OCI-LY3 (cell line): Measurements from ENCODE around the gene GGTA1.

ENCODE experiments used
- H2AFZ ChIP-seq: fragments of 200-600, 300-600 bp; shearing (Covaris generic); 2 replicates; pipeline ENCODE4 v1.6.0; 2014; ENCODE audit warnings: antibody characterized with exemption, low read depth, low read length
- H3K27ac ChIP-seq: fragments of 200-600, 300-600 bp; sonication (generic); 2 replicates; pipeline ENCODE4 v1.5.1; 2014; ENCODE audit warnings: mild to moderate bottlenecking, low read length, moderate library complexity, mixed read lengths
- H3K27me3 ChIP-seq: fragments of 200-600, 300-600 bp; sonication (generic); 2 replicates; pipeline ENCODE4 v1.6.1; 2014; ENCODE audit warnings: low read depth, low read length, mixed read lengths
- H3K36me3 ChIP-seq: fragments of 200-600, 300-600 bp; sonication (generic); replicated peaks from 2 replicates; pipeline ENCODE3; 2014; ENCODE audit warnings: low read depth, low read length, mixed read lengths
- H3K4me1 ChIP-seq: fragments of 300-600, 200-600 bp; sonication (generic); 2 replicates; pipeline ENCODE4 v1.6.1; 2014; ENCODE audit warnings: low read length, mixed read lengths
- H3K4me2 ChIP-seq: fragments of 200-600, 300-600 bp; sonication (generic); 2 replicates; pipeline ENCODE4 v1.6.1; 2014; ENCODE audit warnings: low read length, mixed read lengths
- H3K4me3 ChIP-seq: fragments of 300-600, 200-600 bp; sonication (generic); 2 replicates; pipeline ENCODE4 v1.5.1; 2014; ENCODE audit warnings: antibody characterized with exemption, mild to moderate bottlenecking, low read length, moderate library complexity
- H3K79me2 ChIP-seq: fragments of 300-600, 200-600 bp; shearing (Covaris generic); 2 replicates; pipeline ENCODE4 v1.6.1; 2014; ENCODE audit warnings: mild to moderate bottlenecking, low read length, mixed read lengths
- H3K9ac ChIP-seq: fragments of 300-600, 200-600 bp; shearing (Covaris generic); 2 replicates; pipeline ENCODE4 v1.6.0; 2014; ENCODE audit warnings: mild to moderate bottlenecking, low read length, moderate library complexity
- H3K9me3 ChIP-seq: fragments of 200-600, 300-600 bp; shearing (Covaris generic); 2 replicates; pipeline ENCODE4 v1.6.1; 2014; ENCODE audit warnings: low read length, mixed read lengths; ENCODE audit not compliant: insufficient read depth
- H4K20me1 ChIP-seq: fragments of 200-600, 300-600 bp; sonication (generic); 2 replicates; pipeline ENCODE4 v1.6.1; 2016; ENCODE audit warnings: low read length, mixed read lengths; ENCODE audit not compliant: insufficient read depth
- EZH2phosphoT487 ChIP-seq: fragments of 200-600 bp; shearing (Covaris generic); IDR thresholded peaks from 2 replicates; pipeline ENCODE4 v1.6.1; 2018; ENCODE audit warnings: antibody characterized with exemption, mixed run types, low read depth
- TF ChIP-seq, protein P1 (sequence below): fragments of 200-600, 300-600 bp; sonication (generic); IDR thresholded peaks from 2 replicates; pipeline ENCODE4 v1.5.1; 2014; ENCODE audit warnings: antibody characterized with exemption, low read length, low read depth

The GGTA1 gene

DNA sequence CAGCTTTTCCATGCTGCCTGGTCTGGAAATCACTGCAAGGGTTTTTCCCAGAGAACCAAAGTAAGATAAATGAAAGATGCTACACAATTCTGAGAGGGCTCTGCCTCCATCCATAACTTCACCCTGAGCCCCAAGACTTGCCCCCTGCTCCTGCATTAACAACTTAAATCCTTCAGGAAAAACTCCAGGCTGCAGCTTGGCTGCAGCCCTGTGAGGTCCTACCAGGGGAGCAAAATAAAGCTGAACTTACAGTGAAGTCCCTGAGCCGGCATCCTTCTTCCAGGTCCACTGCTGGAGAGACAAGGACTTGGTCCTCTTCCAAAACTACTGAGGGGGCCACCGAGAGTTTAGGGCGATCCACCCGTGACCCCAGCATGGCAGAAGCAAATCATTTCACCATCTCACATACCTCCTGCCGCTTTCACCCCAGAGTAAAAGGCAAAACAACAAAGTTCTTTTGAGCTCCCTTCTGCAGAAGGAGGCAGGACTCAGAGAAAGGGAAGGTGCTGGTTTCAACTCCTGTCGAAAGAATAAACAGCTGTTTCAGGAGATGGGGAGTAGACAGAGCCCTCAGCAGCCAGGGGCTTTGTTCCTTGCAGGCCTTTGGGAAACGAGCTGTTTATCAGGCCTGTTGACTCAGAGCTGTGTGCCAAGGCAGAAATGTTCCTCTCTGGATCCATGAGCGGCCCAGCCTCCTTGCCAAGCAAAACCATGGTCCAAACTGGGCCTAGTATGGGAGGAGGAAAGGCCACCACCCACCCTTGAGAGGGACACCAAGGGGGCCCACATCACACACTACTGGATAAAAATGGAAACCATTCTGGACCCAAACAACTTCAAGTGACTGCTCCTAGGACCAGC is 20.6 kb downstream of the GGTA1 start:
- no peak for TF ChIP-seq EZH2phosphoT487
- TF ChIP-seq, protein P1, sequence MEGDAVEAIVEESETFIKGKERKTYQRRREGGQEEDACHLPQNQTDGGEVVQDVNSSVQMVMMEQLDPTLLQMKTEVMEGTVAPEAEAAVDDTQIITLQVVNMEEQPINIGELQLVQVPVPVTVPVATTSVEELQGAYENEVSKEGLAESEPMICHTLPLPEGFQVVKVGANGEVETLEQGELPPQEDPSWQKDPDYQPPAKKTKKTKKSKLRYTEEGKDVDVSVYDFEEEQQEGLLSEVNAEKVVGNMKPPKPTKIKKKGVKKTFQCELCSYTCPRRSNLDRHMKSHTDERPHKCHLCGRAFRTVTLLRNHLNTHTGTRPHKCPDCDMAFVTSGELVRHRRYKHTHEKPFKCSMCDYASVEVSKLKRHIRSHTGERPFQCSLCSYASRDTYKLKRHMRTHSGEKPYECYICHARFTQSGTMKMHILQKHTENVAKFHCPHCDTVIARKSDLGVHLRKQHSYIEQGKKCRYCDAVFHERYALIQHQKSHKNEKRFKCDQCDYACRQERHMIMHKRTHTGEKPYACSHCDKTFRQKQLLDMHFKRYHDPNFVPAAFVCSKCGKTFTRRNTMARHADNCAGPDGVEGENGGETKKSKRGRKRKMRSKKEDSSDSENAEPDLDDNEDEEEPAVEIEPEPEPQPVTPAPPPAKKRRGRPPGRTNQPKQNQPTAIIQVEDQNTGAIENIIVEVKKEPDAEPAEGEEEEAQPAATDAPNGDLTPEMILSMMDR = no peak
- no peaks in the 10 kb centered on the region for H3K36me3 ChIP-seq
- no peaks in the 10 kb centered on the region for H4K20me1 ChIP-seq
- no peak overlapping the region for H3K27ac ChIP-seq
- no peak overlapping the region for H3K4me2 ChIP-seq
- H3K4me3 ChIP-seq = no peak overlapping the region
- H2AFZ ChIP-seq = no peak overlapping the region
- peaks cover 12% of the 10 kb centered on the region for H3K27me3 ChIP-seq
- no peaks in the 10 kb centered on the region for H3K4me1 ChIP-seq
- no peaks in the 10 kb centered on the region for H3K79me2 ChIP-seq
- H3K9ac ChIP-seq = no peak overlapping the region
- H3K9me3 ChIP-seq = no peaks in the 10 kb centered on the region

DNA sequence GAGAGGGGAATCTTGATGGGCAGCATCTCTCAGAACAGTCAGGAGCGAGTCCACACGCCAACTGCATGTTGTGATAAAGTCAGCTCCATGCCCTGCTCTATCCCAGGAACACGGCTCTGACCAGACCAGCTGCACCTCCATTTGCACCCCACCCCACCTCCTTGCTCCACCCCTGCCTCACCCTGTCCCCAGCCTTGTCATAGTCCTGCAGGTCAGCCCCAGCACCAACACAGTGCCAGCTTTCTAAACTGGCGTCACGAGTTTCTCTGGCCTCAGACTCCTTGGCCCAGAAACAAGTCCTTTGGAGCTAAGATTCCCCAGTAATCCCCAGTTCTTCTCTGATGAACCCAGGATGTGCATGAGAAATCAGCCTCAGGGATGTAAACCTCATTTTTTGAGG is 23.5 kb downstream of the GGTA1 start:
- H3K9me3 ChIP-seq = no peaks in the 10 kb centered on the region

DNA sequence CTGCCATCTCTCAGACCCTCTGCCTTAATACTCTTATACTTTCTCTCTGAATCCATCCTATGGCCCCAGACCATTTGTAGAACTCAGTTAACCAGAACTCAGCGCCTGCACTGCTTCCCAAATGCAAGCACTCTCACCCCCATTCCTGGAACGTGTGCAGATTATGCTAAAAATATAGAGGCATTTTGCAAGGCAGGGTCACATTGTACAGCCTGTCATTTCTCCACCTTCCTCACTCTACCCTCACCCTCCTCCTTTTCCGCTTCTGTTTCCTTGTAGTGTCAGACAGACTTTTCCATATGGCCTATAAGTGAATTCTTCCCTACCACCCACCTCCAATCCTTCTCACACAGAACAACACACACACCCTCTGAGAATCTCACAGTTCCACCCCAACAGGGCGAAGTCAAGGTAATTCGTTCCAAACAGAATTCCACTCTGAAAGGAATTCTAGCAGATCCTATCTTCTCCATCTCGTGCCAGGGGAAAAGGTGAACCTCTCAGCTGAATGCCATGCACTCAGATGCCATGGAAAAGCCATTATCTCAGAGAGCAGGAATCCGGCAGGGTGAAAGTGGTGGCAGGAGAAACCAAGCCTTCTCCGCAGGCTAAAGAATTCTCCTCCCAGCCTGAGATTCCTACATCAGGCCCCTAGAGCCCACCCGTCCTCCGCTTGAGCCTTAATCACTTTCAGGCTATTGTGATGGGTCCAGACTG is 25.3 kb downstream of the GGTA1 start:
- Histone ChIP-seq H3K9ac (no peak overlapping the region), H3K4me2 (no peak overlapping the region), H3K9me3 (no peaks in the 10 kb centered on the region), H4K20me1 (no peaks in the 10 kb centered on the region), H3K36me3 (no peaks in the 10 kb centered on the region), H3K4me1 (no peaks in the 10 kb centered on the region), H3K4me3 (no peak overlapping the region), H3K79me2 (no peaks in the 10 kb centered on the region), H2AFZ (no peak overlapping the region), H3K27me3 (peaks cover 40% of the 10 kb centered on the region), H3K27ac (no peak overlapping the region)
- TF ChIP-seq, protein P1 = no peak
- TF ChIP-seq EZH2phosphoT487 = no peak

More for the DNA sequence above, 23.5 kb downstream of the GGTA1 start:
- Histone ChIP-seq H3K79me2 (no peaks in the 10 kb centered on the region), H4K20me1 (no peaks in the 10 kb centered on the region), H3K4me1 (no peaks in the 10 kb centered on the region), H3K36me3 (no peaks in the 10 kb centered on the region), H3K4me2 (no peak overlapping the region), H3K27ac (no peak overlapping the region), H3K9ac (no peak overlapping the region), H2AFZ (no peak overlapping the region), H3K27me3 (peaks cover 26% of the 10 kb centered on the region), H3K4me3 (no peak overlapping the region)
- TF ChIP-seq EZH2phosphoT487 = no peak
- TF ChIP-seq, protein P1 = no peak

DNA sequence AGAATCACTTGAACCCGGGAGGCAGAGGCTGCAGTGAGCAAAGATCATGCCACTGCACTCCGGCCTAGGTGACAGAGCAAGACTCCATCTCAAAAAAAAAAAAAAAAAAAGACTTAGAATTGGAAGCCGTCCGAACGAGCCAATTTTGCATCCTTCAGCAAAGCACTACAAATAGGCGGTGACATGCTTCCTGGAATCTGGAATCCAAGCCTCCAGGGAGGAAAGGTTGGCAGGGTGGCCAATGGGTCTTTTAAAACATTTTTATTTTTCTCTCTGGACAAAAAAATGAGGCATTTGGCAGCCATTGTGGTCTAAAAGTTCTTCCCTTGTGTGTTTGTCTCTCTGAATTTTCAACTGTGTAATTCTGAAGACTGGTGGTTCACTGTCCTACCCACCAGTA is 26.4 kb downstream of the GGTA1 start:
- peaks cover 40% of the 10 kb centered on the region for H3K27me3 ChIP-seq
- TF ChIP-seq, protein P1 = no peak
- TF ChIP-seq EZH2phosphoT487 = no peak

More for the DNA sequence above, 26.4 kb downstream of the GGTA1 start:
- Histone ChIP-seq H3K4me3 (no peak overlapping the region), H2AFZ (no peak overlapping the region), H4K20me1 (no peaks in the 10 kb centered on the region), H3K9me3 (no peaks in the 10 kb centered on the region), H3K4me2 (no peak overlapping the region), H3K27ac (no peak overlapping the region), H3K36me3 (no peaks in the 10 kb centered on the region), H3K79me2 (no peaks in the 10 kb centered on the region), H3K4me1 (no peaks in the 10 kb centered on the region), H3K9ac (no peak overlapping the region)
